Endometrial microvascular endothelial cells (primary cell): ENCODE results near the gene SFRP5. TPM values are rescaled to one million over a fixed set of nuclear protein-coding genes. Genes with fewer than 3 reads are reported as not detected.

Experiments
- in situ Hi-C: cut with HindIII; loops from 2 replicates; pipeline ENCODE4 v1.10.0; 2017; ENCODE audit warnings: low sequenced_read_pairs, low pct_unique_long_range_greater_than_20kb; ENCODE audit errors: inconsistent ontology term
- total RNA-seq: library from RNA; depleted of rRNA; stranded (reverse); fragments of >200 nt; gene quantifications from one replicate; pipeline ENCODE4 v1.2.3, GENCODE V29; 2015; ENCODE audit errors: inconsistent ontology term

Gene SFRP5
- not detected for total RNA-seq

DNA sequence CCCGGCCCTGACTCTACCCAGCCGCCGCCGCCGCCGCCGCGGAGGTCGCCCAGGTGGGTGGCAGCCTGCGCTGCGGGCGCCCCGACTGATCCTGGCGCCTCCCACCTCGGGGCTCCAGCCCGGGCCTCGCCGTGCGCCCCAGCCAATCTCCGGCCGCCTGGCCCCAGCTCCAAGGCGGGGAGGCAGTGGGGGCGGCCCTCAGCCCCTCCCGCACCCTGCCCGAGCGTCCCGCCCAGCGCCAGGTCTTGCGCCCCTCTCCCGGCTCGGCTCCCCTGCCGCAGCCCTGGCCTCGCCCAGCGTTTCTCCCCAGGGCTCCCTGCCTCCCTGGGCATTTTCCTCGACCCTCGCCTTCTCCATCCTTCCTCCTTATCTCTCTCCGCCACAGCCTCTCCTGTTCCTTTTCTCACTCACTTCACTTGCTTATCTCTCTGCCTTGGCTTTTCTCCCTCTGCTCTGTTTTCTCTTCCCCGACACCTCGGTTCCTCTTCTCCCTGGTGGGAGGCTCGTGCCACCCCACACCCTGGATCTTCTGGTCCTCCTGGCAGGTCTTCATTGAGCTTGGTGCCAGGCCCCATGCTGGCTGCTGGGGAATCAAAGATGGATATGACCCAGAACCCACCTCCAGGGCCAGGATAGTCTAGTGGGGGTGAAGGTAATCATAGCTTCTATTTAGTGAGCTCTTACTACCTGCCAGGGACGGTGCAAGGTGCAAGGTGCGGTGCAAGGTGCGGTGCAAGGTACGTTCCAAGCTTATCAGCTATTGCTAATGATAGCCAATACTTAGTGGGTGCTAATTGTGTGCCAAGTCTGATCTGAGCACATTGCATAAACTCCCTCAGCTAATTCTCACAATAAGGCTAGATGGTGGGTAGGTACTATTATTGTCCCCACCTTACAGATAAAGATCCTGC lies at the start of gene SFRP5:
Gene SFRP5 (minus strand): TSS at position 87 of the 911 bp plus-strand sequence. CDS start 166 bp downstream, outside the sequence.
- in situ Hi-C loops = no loop called here

DNA sequence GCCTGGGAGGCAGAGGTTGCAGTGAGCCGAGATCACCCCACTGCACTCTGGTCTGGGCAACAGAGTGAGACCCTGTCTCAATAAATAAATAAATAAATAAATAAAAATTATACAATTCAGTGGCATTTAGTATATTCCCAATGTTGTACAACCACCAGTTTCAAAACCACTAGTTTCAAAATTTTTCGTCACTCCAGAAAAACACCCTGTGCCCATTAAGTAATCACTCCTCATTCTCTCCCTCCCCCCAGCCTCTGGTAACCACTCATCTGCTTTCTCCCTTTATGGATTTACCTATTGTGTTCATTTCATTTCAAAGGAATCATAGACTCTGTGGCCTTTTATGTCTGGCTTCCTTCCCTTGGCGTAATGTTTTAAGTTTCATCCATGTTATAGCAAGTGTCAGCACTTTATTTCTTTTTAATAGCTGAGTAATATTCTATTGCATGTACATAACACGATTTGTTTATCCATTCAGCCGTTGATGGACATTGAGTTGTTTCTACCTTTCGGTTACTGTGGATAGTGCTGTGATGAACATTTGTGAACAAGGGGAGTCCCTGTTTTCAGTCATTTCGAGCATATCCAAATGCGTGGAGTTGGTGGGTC lies 48.4 kb upstream of the SFRP5 start:
- in situ Hi-C loops = no loop called here

DNA sequence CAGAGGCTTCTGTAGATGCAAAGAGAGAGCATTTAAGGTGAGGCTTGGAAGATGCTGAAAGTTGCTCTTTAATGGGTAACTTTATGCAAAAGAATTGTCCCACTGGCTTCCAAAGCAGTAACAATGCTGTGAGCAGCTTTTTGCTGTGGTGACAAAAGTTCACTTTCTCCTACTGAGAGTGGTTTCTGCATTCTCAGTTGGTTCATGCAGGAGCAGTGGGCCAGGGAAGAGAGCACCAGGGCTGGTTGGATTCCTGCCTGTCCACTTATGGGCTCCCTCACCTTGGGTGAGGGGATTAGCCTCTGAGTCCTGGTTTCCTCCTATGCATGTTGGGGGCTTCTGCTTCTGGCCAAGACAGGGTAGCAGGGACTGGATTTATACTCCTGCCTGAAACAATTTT lies 46.8 kb upstream of the SFRP5 start:
- in situ Hi-C loops = no loop called here

DNA sequence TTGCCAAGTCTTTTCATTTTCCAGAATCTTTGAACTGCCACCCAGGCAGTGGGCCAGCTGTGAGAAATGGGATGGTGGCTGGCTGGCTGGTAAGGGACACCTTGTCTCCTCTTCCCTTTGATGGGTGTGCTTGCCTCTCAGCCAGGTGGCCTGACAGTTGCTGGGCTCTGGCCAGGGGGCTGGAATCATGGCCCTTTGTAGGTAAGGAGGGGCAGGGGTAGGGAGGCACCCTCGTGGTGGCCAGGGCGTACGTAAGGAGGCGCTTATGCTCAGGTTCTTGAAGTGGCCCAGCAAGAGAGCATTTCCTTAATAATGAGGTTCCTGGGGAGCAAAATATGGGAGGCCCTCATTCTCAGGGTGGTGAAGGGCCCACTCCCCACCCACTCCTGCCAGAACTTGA lies 44.8 kb upstream of the SFRP5 start:
- in situ Hi-C loops = no loop called here

DNA sequence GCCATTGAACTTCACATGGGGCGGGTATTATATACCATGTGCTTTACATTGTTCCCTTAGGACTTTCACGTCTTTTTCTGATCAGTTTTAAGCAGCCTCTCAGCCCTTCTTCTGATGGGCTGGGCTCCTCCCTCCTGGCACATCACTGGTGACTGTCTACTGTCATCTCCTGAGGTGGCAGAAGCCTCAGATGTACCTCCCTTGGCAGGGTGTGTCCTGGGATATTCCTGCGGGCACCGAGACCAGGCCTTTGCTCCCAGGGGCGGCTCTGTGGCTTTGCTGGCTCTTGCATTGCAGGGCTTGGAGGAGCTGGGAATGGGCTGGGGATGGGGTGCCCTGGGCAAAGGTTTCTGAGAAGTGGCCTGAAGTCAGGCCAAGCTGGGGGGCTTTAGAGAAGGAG lies 43.2 kb upstream of the SFRP5 start:
- in situ Hi-C loops = no loop called here

DNA sequence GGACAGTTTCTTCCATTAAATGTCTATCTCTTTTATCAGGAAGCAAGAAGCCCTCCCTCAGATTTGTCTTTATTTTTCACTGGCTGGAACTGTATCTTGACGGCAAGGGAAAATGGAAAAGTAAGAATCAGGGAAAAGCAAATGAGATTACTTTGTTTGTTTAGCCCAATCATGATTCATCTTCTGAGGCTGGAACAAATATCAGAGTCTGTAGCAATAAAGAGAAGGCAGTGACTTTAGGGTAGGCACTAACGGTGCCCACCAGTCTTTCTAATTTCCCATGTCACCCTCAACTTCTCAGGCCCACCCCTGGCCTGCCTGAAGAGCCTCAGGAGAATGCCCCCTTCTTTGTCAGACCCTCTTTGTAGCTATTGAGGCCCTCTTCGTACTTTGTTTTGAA lies 41.5 kb upstream of the SFRP5 start:
- in situ Hi-C loops = no loop called here

- in situ Hi-C loops = no loop called here
Observed at GRCh38 chr10:97812696-97813095, 40.9 kb upstream of the SFRP5 start.

DNA sequence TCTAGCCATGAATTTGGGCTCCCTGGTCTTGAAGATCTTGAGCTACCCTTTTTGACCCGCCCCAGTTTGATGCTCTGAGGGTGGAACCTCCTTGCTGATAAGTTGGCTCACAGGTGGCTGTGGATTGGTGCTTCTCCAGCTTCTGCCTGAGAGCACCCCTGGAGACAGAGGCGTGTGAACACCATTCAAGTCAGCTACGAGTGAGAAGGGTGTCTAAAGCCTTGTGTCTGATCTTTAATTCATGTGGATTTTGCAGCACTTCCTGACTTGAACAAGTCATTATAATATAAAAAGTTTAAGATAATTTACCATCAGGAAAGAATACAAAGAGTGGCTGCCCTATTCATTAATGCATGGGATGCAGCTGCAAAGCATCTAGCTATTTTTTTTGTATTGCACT lies 40.2 kb upstream of the SFRP5 start:
- in situ Hi-C loops = no loop called here

- in situ Hi-C loops = no loop called here
Observed at GRCh38 chr10:97810446-97810845, 38.6 kb upstream of the SFRP5 start.

GRCh38 chr10:97805949-97806348 lies 34.1 kb upstream of the SFRP5 start:
- in situ Hi-C loops = no loop called here

GRCh38 chr10:97805096-97805884 lies 33.5 kb upstream of the SFRP5 start:
- in situ Hi-C loops = no loop called here

- in situ Hi-C loops = no loop called here
Observed at GRCh38 chr10:97801422-97801821, 29.6 kb upstream of the SFRP5 start.

DNA sequence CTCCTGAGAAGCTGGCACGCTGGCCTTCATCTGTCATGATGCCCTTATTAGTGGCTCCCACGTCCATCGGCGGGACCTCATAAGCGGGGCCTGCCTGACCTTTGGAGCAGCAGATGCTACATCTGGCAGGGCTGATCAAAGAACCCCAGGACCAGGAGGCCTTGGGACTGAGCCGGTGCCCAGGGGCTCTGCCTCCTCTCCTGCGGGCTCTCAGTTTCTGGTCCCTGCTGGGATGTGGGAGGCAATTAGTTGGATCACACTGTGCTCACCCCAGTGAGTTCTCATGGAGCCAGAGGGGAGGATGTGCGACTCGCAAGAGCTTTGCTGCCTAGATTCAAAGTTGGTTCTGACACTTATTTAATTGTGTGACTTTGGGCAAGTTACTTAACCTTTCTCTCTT lies 28.7 kb upstream of the SFRP5 start:
- in situ Hi-C loops = no loop called here

DNA sequence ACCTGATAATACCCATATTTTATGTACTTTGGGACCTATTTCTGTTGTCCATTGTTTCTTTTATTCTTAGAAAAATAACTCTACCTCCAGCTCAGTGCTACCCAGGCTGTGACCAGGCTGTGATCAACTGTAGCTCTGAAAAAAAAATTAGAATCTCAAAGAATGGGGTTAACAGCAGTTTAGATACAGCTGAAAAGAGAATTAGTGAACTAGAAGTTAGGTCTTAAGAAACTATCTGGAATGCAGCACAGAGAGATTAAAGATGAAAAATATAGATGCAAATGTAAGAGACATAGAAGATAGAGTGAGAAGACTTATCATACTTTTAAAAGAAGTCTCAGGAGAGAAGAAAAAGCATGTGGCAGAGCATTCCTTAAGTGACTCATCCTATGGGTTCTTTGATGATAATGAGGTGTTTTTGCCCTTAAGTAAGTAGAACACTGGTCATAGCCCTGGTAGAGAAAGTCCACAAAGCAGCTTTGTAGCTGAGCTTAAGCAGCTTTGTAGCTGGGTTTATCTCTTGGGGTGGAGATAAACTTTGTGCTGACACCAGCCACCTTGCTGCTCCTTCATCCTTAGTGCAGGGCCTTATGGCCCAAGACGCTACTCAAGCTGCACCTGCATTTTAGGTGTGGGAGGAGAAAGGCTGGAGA lies 27.3 kb upstream of the SFRP5 start:
- in situ Hi-C loops = no loop called here

GRCh38 chr10:97796651-97797050 lies 24.9 kb upstream of the SFRP5 start:
- in situ Hi-C loops = no loop called here

GRCh38 chr10:97795886-97796285 lies 24.1 kb upstream of the SFRP5 start:
- in situ Hi-C loops = no loop called here

DNA sequence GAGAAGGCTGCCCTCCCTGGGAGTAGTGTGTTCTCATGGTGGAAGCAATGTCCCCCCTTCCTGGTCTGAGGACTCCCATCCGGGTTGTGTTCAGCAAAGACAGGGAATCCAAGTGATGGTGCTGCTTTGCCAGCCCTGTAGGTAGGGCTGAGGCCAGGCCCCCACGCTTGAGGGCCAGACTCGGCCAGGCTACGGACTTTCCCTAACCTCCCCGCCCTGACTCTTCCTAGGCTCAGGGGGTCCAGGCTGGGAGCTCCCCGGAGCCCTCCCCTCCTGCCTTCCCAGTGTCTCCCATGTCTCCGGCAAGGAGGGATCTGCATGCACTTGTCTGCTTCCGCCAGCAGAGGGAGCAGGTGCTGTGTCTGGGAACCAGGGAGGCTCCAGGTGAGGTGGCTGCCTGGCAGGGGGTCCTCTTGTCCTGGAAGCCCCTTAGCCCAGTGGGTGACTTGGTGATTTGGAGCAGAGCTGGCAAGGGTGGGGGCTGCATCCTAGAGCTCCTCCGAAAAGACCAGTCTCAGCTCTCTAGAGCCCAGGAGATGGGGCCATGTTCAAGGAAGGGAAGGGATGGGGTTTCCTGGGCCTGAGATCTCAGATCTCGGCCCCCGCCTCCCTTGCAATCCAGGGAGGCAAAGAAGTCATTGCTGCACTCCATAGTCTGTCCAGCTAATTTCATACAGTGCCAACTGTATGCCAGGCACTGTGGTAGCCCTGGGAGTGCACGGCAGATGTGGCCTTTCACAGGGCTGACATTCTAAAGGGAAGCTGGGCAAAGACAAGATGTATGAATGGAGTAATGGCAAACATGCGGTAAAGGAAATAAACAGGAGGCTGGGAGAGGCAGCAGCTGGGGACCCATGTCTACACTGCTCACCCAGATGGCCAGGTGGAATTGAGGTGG lies 20.3 kb upstream of the SFRP5 start:
- in situ Hi-C loops = no loop called here

DNA sequence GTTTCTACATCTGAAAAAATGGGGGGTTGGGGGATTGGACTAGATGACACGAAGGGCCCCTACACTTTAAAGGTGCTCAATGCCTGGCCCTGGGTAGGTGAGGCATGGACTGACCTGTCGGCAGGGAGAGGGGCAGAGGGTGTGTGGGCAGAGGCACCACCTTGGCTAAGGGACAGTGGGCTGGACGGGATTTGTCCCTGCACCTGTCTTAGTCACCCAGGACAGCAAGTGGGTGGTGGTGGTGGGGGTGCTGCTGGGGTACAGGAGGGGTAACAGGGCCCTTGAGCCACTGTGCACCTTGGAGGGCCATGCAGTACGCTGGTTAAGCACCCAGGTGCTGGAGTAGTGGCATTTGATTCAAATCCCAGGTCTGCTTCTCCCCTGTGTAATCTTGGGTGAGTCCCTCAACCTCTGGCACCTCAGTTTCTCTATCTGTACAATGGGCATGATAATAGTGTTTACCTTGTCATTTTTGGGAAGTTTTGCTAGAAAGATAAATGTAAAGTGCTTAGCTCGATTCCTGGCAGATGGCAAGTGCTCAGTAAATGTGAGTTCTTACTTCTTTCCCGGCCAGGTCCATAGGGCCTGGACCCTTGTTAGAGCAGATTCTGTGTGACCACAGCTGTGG lies 18.1 kb upstream of the SFRP5 start:
- in situ Hi-C loops = no loop called here
